Activated CD4-positive, alpha-beta memory T cell treated with anti-CD3 and anti-CD28 coated beads, Interleukin-2, amount 10 ng/mL, durations not matched to agents 7 days and 5 days (primary cell): Measurements from ENCODE around the gene SMIM8. TPM values are rescaled to one million over a fixed set of nuclear protein-coding genes. Genes with fewer than 3 reads are reported as not detected.
A peak's percentile ranks its signal among the peaks of the same experiment; 100 is the strongest.

Experiments
- CTCF ChIA-PET: fragments of 350-600 bp; sonication (Branson Sonifier 250); formaldehyde crosslinking; loops from one replicate; lab custom pipeline; 2021; ENCODE audit warnings: antibody characterized with exemption, inconsistent platforms; lab: Charles Lee
- POLR2A ChIA-PET: fragments of 350-600 bp; sonication (Branson Sonifier 250); formaldehyde crosslinking; loops from one replicate; lab custom pipeline; 2021; ENCODE audit warnings: antibody characterized with exemption; lab: Charles Lee
- DNase-seq: peaks from one replicate; pipeline ENCODE4 v3.0.0-alpha.2; 2020
- H3K27ac Mint-ChIP-seq: one replicate; pipeline ENCODE4 v1.8.0; 2021; ENCODE audit warnings: mild to moderate bottlenecking, mixed read lengths
- H3K27me3 Mint-ChIP-seq: one replicate; pipeline ENCODE4 v1.8.0; 2021; ENCODE audit warnings: mixed read lengths
- H3K36me3 Mint-ChIP-seq: one replicate; pipeline ENCODE4 v1.8.0; 2021; ENCODE audit warnings: low read depth, mixed read lengths
- H3K4me1 Mint-ChIP-seq: one replicate; pipeline ENCODE4 v1.8.0; 2021; ENCODE audit warnings: mixed read lengths
- H3K4me3 Mint-ChIP-seq: one replicate; pipeline ENCODE4 v1.8.0; 2021; ENCODE audit warnings: mild to moderate bottlenecking, mixed read lengths
- H3K9me3 Mint-ChIP-seq: one replicate; pipeline ENCODE4 v1.8.0; 2021; ENCODE audit warnings: mixed read lengths
- total RNA-seq, 2 experiments: library from RNA; stranded (reverse); gene quantifications; one replicate each; pipeline ENCODE4 v1.2.3, GENCODE V29; 2021

The SMIM8 gene, protein sequence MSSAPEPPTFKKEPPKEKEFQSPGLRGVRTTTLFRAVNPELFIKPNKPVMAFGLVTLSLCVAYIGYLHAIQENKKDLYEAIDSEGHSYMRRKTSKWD
- 1 to 10 TPM; 6.5 to 7.1 TPM for total RNA-seq

DNA sequence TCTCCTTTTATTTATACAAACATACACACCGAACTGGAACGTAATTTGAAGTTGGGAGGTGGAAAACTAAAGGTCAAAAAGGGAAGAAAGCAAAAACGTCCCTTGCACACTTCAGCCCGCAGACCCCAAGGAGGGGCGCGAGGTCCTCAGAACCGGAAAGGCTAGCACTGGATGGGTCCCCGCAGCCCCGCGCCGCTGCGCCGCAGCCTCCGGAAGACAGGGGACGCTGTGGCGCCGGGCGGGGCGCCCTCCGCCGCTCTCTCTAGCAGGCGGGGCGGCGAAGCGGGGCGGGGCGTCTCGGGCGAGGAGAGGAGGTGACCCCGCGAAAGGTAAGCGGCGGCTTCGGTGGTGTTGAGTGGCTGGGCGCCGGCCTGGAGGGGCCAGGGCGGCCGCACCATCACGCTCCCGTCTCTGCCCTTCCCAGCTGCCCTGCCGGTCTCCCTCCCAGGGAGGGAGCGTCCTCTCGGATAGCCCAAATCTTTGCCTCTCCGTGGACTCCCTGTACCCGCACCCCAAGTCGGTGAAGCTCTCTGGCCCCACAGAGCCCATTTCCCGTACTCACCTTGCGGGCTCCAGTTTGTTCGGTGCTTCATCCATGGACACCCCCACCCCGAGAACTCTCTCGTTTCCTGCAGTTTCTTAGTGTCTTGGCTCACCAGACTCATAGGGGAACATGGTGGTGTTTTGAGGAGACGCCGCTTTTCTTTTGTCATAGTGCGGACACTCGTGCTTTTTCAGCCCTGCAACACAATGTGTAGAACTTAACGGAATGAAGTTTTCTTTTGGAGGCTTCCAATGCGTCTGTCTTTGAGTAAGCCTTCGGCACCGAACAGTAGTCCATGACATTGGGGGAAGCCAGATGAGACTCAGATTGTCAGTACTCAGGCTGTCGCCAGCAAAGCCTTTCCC, at the start of gene SMIM8:
TSS of gene SMIM8 (plus strand) at position 285 of the 909 bp plus-strand sequence. CDS start 14,444 bp downstream, outside the sequence.
- peak; percentile 89 for DNase-seq
- Mint-ChIP-seq H3K27ac (peak within 1 kb of the TSS; percentile 65), H3K9me3 (peaks cover 4% of the 10 kb centered on the region), H3K4me1 (peaks cover 15% of the 10 kb centered on the region), H3K4me3 (peak within 1 kb of the TSS; percentile 90), H3K36me3 (peaks cover 3% of the 10 kb centered on the region), H3K27me3 (peaks cover 2% of the 10 kb centered on the region)
- ChIA-PET POLR2A (interaction anchor here (0.6 to 1.1 kb wide), 3 partner anchors 9 to 167 kb away, joined by 3 to 4 read pairs (median 3); partner anchors contain the start of gene ZNF292), CTCF (interaction anchor here (0.6 to 1.9 kb wide), 11 partner anchors 9 to 1651 kb away, joined by 3 to 11 read pairs (median 4); partner anchors contain the start of genes CFAP206 and SLC35A1)

DNA sequence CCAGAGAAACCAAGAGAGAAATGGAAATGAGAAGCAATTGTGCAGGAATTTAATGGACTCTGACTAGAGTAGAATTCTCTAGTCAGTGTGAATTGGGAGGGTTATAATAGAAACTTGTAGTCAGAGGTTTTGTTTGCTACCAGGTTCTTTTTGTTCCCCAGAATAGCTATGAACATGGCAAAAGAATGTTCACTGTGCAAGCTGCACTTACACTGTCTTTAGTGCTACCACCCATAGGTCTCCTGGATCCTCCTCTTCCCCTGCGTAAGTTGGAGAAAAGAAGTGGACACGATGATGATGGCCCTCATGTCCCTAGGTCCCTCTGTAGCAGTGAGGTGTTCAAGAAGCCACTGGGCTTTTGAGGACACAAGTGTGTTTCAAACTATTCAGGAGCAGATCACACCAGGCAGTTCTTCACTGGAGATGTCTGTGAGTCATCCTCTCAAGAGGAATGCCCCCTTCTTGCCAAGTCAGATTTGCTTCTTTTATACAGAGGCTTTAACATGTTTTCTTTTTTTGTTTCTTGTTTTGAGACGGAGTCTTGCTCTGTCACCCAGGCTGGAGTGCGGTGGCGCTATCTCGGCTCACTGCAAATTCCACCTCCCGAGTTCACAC, 47.6 kb upstream of the SMIM8 start:
- Mint-ChIP-seq H3K36me3 (no peaks in the 10 kb centered on the region), H3K4me1 (peaks cover 5% of the 10 kb centered on the region), H3K4me3 (no peak overlapping the region), H3K27me3 (no peaks in the 10 kb centered on the region), H3K9me3 (no peaks in the 10 kb centered on the region), H3K27ac (no peak overlapping the region)
- DNase-seq: no peak
- ChIA-PET CTCF (no interaction called here), POLR2A (no interaction called here)

DNA sequence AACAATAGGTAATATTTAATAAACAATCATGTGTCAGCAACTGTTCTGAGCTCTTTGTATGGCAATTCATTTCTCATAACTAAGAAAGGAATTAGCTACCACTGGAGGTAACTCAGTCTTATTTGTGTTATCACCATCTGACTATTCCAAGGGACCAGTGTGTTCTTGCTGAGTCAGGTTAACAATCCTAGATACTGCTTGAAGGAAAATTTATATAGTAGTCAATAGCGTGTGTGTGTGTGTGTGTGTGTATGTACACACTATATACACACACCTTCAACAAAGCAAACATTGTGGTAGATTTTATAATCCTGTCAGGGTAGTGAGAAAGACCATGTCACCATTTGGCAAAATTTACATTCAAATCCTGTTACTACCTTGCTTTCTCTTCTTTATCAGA, 45.8 kb upstream of the SMIM8 start:
- POLR2A ChIA-PET: interaction anchor here (0.6 to 1.4 kb wide), 2 partner anchors 23 to 121 kb away, joined by 3 read pairs; partner anchors contain the start of gene ZNF292
- CTCF ChIA-PET: interaction anchor here (1.0 kb wide), 1 partner anchor 44 kb away, joined by 4 read pairs; no protein-coding TSS in a partner anchor
- peaks cover 5% of the 10 kb centered on the region for H3K4me1 Mint-ChIP-seq

DNA sequence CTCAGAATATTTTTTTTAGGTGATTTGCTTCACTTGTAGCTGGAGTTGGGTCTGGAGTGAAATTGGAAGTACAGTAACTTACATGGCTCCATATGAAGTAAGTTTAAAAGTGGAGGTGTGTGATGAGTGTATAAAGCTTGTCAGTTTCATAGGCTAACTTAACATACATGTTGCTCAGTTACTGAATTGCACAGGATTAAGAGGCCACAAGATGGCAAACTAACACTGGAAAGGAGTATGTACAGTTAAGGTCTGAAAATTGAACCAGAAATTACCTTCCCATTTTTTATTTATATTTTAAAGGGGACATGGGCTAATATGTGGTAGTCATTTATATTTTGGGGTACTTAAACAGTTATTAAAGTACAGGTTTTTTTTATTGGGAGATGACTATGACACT, 45.3 kb upstream of the SMIM8 start:
- no peak overlapping the region for H3K27ac Mint-ChIP-seq

More for the DNA sequence above, 45.8 kb upstream of the SMIM8 start:
- H3K9me3 Mint-ChIP-seq: no peaks in the 10 kb centered on the region
- no peak overlapping the region for H3K27ac Mint-ChIP-seq
- DNase-seq: no peak
- no peaks in the 10 kb centered on the region for H3K36me3 Mint-ChIP-seq
- H3K4me3 Mint-ChIP-seq: no peak overlapping the region
- no peaks in the 10 kb centered on the region for H3K27me3 Mint-ChIP-seq

DNA sequence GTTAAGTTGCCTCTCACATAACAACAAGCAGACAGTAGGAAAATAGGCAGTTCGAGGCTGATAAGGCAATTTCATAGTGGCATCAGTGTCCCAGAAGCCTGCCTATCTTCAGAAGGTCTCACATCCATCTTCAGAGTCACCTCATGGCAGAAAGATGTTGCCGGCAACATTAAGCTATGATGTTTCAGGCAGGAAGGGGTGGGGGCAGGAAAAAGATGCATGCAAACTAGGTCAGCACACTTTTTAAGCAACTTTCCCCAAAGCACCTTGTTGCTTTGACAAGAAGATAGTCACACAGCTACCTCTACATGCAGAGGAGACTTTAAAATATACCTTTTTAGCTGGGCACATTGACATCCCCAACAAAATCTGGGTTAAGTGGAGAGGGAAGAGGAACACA, 43.2 kb upstream of the SMIM8 start:
- no peaks in the 10 kb centered on the region for H3K36me3 Mint-ChIP-seq
- DNase-seq: no peak
- ChIA-PET CTCF (no interaction called here), POLR2A (interaction anchor here (1.0 kb wide), 1 partner anchor 18 kb away, joined by 3 read pairs; no protein-coding TSS in a partner anchor)
- peaks cover 5% of the 10 kb centered on the region for H3K4me1 Mint-ChIP-seq
- no peak overlapping the region for H3K4me3 Mint-ChIP-seq
- H3K27ac Mint-ChIP-seq: no peak overlapping the region
- no peaks in the 10 kb centered on the region for H3K9me3 Mint-ChIP-seq
- no peaks in the 10 kb centered on the region for H3K27me3 Mint-ChIP-seq

More for the DNA sequence above, 45.3 kb upstream of the SMIM8 start:
- Mint-ChIP-seq H3K36me3 (no peaks in the 10 kb centered on the region), H3K9me3 (no peaks in the 10 kb centered on the region), H3K4me1 (peaks cover 5% of the 10 kb centered on the region), H3K4me3 (no peak overlapping the region), H3K27me3 (no peaks in the 10 kb centered on the region)
- CTCF ChIA-PET: no interaction called here
- DNase-seq: no peak
- POLR2A ChIA-PET: interaction anchor here (0.6 kb wide), 1 partner anchor 23 kb away, joined by 3 read pairs; no protein-coding TSS in a partner anchor

DNA sequence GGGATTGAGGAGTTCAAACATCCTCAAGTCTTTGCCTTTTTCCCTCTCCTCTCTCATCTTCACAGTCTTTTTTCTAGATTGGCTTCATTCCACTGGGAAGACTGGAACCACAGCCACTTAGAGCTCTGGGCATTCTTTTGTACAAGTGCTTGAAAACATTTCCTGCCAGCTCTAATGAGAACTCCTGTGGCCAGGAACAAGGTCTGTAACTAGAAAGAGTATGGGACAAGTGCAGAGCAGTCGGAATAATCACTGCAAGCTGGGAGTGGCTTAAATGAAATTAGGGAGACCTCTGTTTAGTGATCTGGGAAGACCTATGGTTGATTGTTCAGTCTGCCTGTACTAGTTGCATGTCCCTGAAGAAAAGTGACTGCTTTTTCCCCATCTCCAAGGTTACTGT, 41.0 kb upstream of the SMIM8 start:
- Mint-ChIP-seq H3K36me3 (no peaks in the 10 kb centered on the region), H3K4me3 (no peak overlapping the region), H3K27ac (no peak overlapping the region), H3K9me3 (no peaks in the 10 kb centered on the region), H3K27me3 (peaks cover 14% of the 10 kb centered on the region), H3K4me1 (peaks cover 5% of the 10 kb centered on the region)
- POLR2A ChIA-PET: no interaction called here
- CTCF ChIA-PET: no interaction called here
- DNase-seq: no peak

DNA sequence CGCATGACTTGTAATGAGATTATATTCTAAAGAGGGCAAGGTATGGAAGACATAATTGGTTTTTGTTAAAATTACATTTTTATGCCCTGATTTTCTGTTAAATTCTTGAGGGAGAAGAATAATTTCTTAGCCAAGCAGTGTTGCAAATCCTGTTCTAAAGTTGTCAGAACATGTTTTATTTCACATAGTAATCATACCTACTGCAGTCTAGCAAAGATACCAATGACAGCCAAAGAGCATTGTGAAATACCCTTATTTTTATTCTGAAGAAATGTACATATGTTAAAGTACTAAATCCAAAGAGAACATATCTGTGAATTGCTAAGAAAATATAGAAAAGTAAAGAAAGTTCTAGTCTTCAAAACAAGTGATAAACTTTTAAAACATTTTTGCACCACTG, 39.6 kb upstream of the SMIM8 start:
- CTCF ChIA-PET: no interaction called here
- Mint-ChIP-seq H3K36me3 (no peaks in the 10 kb centered on the region), H3K4me1 (peaks cover 5% of the 10 kb centered on the region), H3K27ac (no peak overlapping the region), H3K4me3 (no peak overlapping the region), H3K27me3 (peaks cover 21% of the 10 kb centered on the region), H3K9me3 (no peaks in the 10 kb centered on the region)
- POLR2A ChIA-PET: no interaction called here
- no peak for DNase-seq

DNA sequence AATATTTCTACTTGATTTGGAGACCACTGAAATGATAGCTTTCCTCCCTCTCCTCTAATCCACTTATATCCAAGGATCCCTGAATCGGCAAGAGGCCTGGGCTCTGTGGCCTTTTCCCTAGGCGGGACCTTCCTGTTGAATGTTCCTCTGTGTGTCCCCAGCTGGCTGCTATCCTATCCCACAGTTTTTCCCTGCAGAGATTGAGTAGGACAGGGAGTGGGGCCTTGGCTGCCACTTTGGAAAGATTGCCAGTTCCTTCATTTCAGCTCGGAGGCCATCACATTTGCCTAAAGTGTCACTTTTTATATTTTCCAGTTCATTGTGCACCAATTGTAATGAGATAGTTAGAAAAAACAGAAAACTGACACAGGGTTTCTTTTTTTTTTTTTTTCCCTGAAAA, 38.9 kb upstream of the SMIM8 start:
- Mint-ChIP-seq H3K4me3 (no peak overlapping the region), H3K36me3 (no peaks in the 10 kb centered on the region), H3K9me3 (no peaks in the 10 kb centered on the region), H3K27me3 (peaks cover 23% of the 10 kb centered on the region), H3K4me1 (peaks cover 5% of the 10 kb centered on the region), H3K27ac (no peak overlapping the region)
- ChIA-PET POLR2A (no interaction called here), CTCF (no interaction called here)
- DNase-seq: no peak

DNA sequence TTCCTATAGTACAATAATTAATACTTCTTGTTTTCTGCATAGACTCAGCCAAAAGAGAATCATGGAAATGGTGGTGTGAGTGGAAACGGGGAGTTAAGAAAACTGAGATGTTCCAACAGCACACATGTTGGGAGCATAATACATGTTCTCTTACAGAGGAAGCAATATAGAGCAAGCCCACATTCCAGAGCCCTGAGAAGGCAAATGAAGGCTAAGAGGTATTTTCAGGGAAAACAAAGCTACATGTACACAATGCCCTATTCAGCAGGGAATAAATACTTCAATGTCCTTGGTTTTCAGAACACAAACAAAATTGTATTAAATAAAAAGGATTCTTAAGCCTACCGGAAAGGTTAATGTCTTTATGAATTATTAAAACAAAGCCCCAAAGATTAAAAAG, 35.1 kb upstream of the SMIM8 start:
- no peaks in the 10 kb centered on the region for H3K4me1 Mint-ChIP-seq
- no peak for DNase-seq
- no peaks in the 10 kb centered on the region for H3K36me3 Mint-ChIP-seq
- CTCF ChIA-PET: no interaction called here
- POLR2A ChIA-PET: no interaction called here
- H3K4me3 Mint-ChIP-seq: no peak overlapping the region
- peaks cover 34% of the 10 kb centered on the region for H3K27me3 Mint-ChIP-seq
- H3K27ac Mint-ChIP-seq: no peak overlapping the region
- H3K9me3 Mint-ChIP-seq: no peaks in the 10 kb centered on the region

DNA sequence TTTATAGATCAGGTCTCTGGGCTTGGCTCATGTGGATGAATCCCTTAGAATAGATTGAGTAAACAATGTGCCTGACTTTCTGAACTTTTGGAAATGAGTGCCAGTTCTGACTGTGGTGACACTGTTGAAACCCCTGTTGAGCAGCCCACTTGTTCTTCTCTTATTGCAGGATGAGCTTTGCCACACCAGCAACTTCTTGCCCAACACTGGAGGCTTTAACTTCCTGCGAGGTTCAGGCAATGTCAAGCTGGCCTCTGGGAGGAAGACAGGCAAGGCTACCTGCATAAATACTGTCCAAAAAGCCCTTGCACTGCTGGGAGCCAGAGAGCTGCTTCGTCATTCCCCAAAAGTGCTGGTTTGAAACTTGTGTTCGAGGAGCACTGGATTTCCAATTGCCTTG, 32.8 kb upstream of the SMIM8 start:
- ChIA-PET POLR2A (no interaction called here), CTCF (no interaction called here)
- H3K27ac Mint-ChIP-seq: no peak overlapping the region
- no peaks in the 10 kb centered on the region for H3K4me1 Mint-ChIP-seq
- H3K9me3 Mint-ChIP-seq: no peaks in the 10 kb centered on the region
- H3K36me3 Mint-ChIP-seq: no peaks in the 10 kb centered on the region
- DNase-seq: no peak
- peaks cover 41% of the 10 kb centered on the region for H3K27me3 Mint-ChIP-seq
- H3K4me3 Mint-ChIP-seq: no peak overlapping the region

DNA sequence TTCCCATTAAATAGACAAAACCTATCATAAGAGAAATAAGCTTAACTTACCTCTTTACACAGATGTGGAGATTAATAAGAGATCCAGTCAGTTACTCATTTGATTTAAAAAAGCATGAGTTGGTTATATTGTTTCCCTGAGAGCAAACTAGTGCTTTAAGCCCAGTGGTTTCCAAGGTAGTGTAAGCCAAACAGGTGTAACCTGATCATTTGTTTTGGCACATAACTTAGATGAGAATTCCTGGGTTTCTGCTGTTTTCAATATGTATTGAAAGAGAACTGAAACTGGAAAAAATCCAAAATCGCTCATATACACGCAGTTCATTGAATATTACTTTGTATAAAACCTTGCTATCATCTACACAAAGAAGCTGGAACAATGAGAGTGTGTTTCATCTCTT, 30.5 kb upstream of the SMIM8 start:
- H3K9me3 Mint-ChIP-seq: no peaks in the 10 kb centered on the region
- no peaks in the 10 kb centered on the region for H3K4me1 Mint-ChIP-seq
- ChIA-PET POLR2A (no interaction called here), CTCF (interaction anchor here (1.0 to 1.1 kb wide), 2 partner anchors 138 to 213 kb away, joined by 3 read pairs; no protein-coding TSS in a partner anchor)
- no peak for DNase-seq
- H3K4me3 Mint-ChIP-seq: no peak overlapping the region
- no peaks in the 10 kb centered on the region for H3K36me3 Mint-ChIP-seq
- peaks cover 31% of the 10 kb centered on the region for H3K27me3 Mint-ChIP-seq
- H3K27ac Mint-ChIP-seq: no peak overlapping the region

DNA sequence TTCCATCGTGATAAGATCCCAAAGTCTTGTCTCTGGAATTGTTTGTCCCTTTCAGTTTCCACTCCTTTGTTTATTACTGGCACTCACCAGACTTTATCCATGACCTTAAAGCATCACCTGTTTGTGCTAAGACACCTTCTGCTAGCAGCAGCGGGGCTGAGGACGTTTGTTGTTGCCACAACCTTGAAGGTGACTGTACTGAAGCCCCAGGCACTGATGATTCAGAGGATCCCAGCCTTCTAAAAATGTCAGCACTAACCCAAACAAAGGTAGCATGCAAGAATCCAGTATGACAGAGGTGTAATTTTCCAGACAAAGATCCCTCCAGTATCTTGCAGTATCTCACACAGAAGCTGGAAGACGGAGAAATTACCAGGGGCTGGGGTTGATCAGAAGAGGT, 28.9 kb upstream of the SMIM8 start:
- H3K36me3 Mint-ChIP-seq: no peaks in the 10 kb centered on the region
- peaks cover 37% of the 10 kb centered on the region for H3K27me3 Mint-ChIP-seq
- ChIA-PET POLR2A (no interaction called here), CTCF (no interaction called here)
- DNase-seq: no peak
- H3K27ac Mint-ChIP-seq: no peak overlapping the region
- no peaks in the 10 kb centered on the region for H3K9me3 Mint-ChIP-seq
- no peak overlapping the region for H3K4me3 Mint-ChIP-seq
- no peaks in the 10 kb centered on the region for H3K4me1 Mint-ChIP-seq

DNA sequence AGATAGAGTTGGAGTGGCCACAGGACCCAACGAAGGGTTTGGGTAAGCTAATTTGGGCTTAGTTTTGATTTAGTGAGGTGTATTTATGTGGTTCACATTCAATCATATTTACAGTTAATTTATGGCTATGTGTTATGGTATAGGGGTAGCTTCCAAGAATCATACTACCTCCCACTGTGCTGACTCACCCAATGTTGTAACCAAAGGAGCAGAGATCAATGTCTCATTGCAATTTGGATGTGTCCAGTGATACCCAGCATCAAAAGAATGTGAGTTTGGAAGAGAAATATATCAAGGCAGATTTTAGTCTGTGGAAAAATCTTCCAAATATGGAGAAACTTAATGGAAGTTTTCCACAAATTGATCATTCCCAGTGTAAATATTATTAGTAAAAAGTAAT, 25.3 kb upstream of the SMIM8 start:
- Mint-ChIP-seq H3K36me3 (no peaks in the 10 kb centered on the region), H3K27ac (no peak overlapping the region), H3K4me1 (no peaks in the 10 kb centered on the region), H3K4me3 (no peak overlapping the region), H3K9me3 (no peaks in the 10 kb centered on the region), H3K27me3 (peaks cover 38% of the 10 kb centered on the region)
- CTCF ChIA-PET: no interaction called here
- DNase-seq: no peak
- POLR2A ChIA-PET: interaction anchor here (0.7 kb wide), 1 partner anchor 18 kb away, joined by 3 read pairs; no protein-coding TSS in a partner anchor
